CD8-positive, alpha-beta memory T cell (primary cell): ENCODE data around the gene HNRNPD. TPM values are rescaled to one million over a fixed set of nuclear protein-coding genes. Genes with fewer than 3 reads are reported as not detected.

Experiments
- CTCF ChIA-PET: fragments of 350-600 bp; sonication (Branson Sonifier 250); formaldehyde crosslinking; loops from one replicate; lab custom pipeline; 2021; ENCODE audit warnings: antibody characterized with exemption; lab: Charles Lee
- POLR2A ChIA-PET: fragments of 350-600 bp; sonication (Branson Sonifier 250); formaldehyde crosslinking; loops from one replicate; lab custom pipeline; 2021; ENCODE audit warnings: antibody characterized with exemption; lab: Charles Lee
- DNase-seq, 5 donors: peaks; one replicate each; pipeline versions ENCODE4 v3.0.0 to v3.0.0-alpha.2; 2020 to 2022; ENCODE audit warnings: mixed read lengths in 1 of 5
- H3K27ac ChIP-seq: one replicate; pipeline ENCODE4 v1.7.0; 2013; ENCODE audit warnings: low read depth, mild to moderate bottlenecking, low read length, moderate library complexity
- H3K27me3 ChIP-seq: 2 replicates; pipeline ENCODE4 v1.7.0; 2013; ENCODE audit warnings: low read length, mild to moderate bottlenecking; ENCODE audit not compliant: insufficient read depth, poor library complexity, severe bottlenecking
- H3K36me3 ChIP-seq: 2 replicates; pipeline ENCODE4 v1.7.0; 2013; ENCODE audit warnings: mild to moderate bottlenecking, low read length, moderate library complexity; ENCODE audit not compliant: insufficient read depth
- H3K4me1 ChIP-seq: 2 replicates; pipeline ENCODE4 v1.7.0; 2013; ENCODE audit warnings: mild to moderate bottlenecking, low read length, moderate library complexity; ENCODE audit not compliant: insufficient read depth
- H3K4me3 ChIP-seq: 2 replicates; pipeline ENCODE4 v1.7.0; 2013; ENCODE audit warnings: mild to moderate bottlenecking, low read length
- H3K9me3 ChIP-seq: 2 replicates; pipeline ENCODE4 v1.7.0; 2013; ENCODE audit warnings: mild to moderate bottlenecking, low read length
- H3K27ac Mint-ChIP-seq, 8 donors: one replicate each; pipeline ENCODE4 v1.8.0; 2020 to 2021; ENCODE audit warnings: mixed read lengths in 8 of 8, mild to moderate bottlenecking in 6 of 8, inconsistent platforms in 3 of 8, moderate library complexity in 3 of 8
- H3K27me3 Mint-ChIP-seq, 2 donors: one replicate each; pipeline ENCODE4 v1.8.0; 2020 to 2021; ENCODE audit warnings: mixed read lengths in 2 of 2, mild to moderate bottlenecking in 1 of 2, moderate library complexity in 1 of 2
- H3K36me3 Mint-ChIP-seq, 3 donors: one replicate each; pipeline ENCODE4 v1.8.0; 2020 to 2021; ENCODE audit warnings: mixed read lengths in 3 of 3, inconsistent platforms in 1 of 3, mild to moderate bottlenecking in 1 of 3
- H3K4me1 Mint-ChIP-seq, 3 donors: one replicate each; pipeline ENCODE4 v1.8.0; 2020 to 2021; ENCODE audit warnings: mixed read lengths in 3 of 3, inconsistent platforms in 1 of 3, mild to moderate bottlenecking in 1 of 3
- H3K4me3 Mint-ChIP-seq, 7 donors: one replicate each; pipeline ENCODE4 v1.8.0; 2020 to 2021; ENCODE audit warnings: mixed read lengths in 7 of 7, mild to moderate bottlenecking in 6 of 7, moderate library complexity in 4 of 7, inconsistent platforms in 2 of 7
- H3K9me3 Mint-ChIP-seq, 5 donors: one replicate each; pipeline ENCODE4 v1.8.0; 2020 to 2022; ENCODE audit warnings: mixed read lengths in 5 of 5, mild to moderate bottlenecking in 3 of 5, moderate library complexity in 2 of 5, inconsistent platforms in 1 of 5
- polyA plus RNA-seq: library from polyadenylated mRNA; unstranded; fragments of 300-500 nt; fragmentation: Illumina TruSeq; gene quantifications from one replicate; pipeline ENCODE4 v1.2.3, GENCODE V29; 2021
- total RNA-seq, 2 experiments: library from RNA; stranded (reverse); gene quantifications; one replicate each; pipeline ENCODE4 v1.2.3, GENCODE V29; 2021

Gene HNRNPD
- total and polyA plus RNA-seq, 3 experiments from 2014 or later: 271 to 475 (median 452) TPM

DNA sequence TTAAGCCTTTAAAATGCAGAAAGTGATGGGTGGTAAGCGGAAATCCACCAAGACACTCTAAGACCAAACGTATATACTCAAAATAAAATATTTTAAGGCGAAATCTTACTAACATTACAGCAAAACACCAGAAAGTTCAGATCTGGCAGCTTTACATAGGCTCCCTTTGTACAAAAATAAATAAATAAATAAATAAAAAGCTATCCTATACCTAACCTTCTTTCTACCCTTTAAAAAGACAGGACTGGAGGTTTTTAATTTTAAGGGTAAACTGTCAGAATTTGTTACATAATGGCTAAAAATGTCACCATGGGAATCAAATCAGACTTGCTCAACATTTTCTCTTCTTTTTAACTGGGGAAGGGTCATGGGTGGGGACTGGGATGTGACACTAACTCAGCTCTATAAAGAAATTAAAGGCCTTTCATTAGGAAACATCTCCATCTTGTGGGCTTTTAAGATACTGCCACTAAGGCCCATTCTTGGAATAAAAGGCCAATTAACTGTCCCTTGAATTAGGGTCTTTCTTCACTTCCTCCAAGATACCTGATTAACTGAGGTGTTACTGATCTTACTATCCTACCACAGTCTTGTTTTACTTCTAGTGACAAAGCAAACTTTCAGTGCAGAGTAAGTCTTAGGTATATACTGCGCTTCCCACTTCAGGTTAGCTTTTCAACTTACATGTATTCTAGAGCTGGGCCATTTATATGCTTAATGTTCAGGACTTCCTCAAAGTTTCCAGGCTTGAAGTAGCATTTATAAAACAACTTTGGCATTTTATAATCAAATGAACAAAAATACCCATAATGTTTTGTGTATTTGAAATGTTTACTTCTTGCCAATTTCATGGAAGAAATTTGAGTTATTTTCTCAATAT lies 13.3 kb downstream of the HNRNPD start:
- Mint-ChIP-seq H3K4me1 (peaks cover 85 to 98% (median 97%) of the 10 kb centered on the region in 3 donors), H3K27me3 (peaks cover 0 to 1% of the 10 kb centered on the region in 2 donors), H3K9me3 (no peaks in the 10 kb centered on the region), H3K27ac (peak overlapping the region; percentile 28 to 91 (median 50)), H3K4me3 (peak overlapping the region in 2 of 7 donors; percentile 24 to 28), H3K36me3 (peaks cover 3 to 68% (median 13%) of the 10 kb centered on the region in 3 donors)
- H3K4me1 ChIP-seq: peaks cover 95% of the 10 kb centered on the region
- ChIA-PET CTCF (interaction anchor here (0.6 to 3.3 kb wide), 19 partner anchors 9 to 893 kb away, joined by 3 to 17 read pairs (median 3); partner anchors contain the start of gene HNRNPDL), POLR2A (interaction anchor here (0.6 to 1.6 kb wide), 4 partner anchors 13 to 95 kb away, joined by 3 to 11 read pairs (median 4); partner anchors contain the start of genes HNRNPD and HNRNPDL)
- no peaks in the 10 kb centered on the region for H3K27me3 ChIP-seq
- peaks cover 28% of the 10 kb centered on the region for H3K36me3 ChIP-seq
- DNase-seq: peak in 2 of 5 donors; percentile 26 to 27
- H3K27ac ChIP-seq: no peak overlapping the region
- H3K9me3 ChIP-seq: no peaks in the 10 kb centered on the region
- H3K4me3 ChIP-seq: no peak overlapping the region

DNA sequence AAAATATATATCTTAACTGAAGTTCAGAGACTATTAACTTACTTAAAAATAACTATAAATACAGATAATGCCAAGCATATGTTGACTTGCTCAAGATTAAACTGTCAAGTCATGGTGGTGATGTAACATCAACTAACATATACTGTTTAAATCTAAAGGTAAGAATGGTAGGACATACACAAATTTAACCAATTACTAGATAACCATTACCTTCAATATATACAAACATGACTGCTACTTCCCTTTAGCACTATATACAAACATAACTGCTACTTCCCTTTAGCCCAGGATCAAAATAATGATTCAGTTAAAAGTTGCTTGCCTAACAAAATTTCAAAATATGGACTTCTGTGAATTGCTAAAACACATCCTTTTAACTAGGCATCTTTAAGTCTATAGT lies 14.9 kb downstream of the HNRNPD start:
- Mint-ChIP-seq H3K27ac (peak overlapping the region in 5 of 8 donors; percentile 14 to 61 (median 28)), H3K4me3 (peak overlapping the region in 1 of 7 donors; percentile 51), H3K9me3 (no peaks in the 10 kb centered on the region), H3K27me3 (peaks cover 0 to 1% of the 10 kb centered on the region in 2 donors), H3K36me3 (peaks cover 4 to 68% (median 18%) of the 10 kb centered on the region in 3 donors), H3K4me1 (peaks cover 78 to 95% (median 93%) of the 10 kb centered on the region in 3 donors)
- peaks cover 43% of the 10 kb centered on the region for H3K36me3 ChIP-seq
- H3K27ac ChIP-seq: no peak overlapping the region
- ChIA-PET CTCF (interaction anchor here (2.9 to 3.3 kb wide), 2 partner anchors 70 to 73 kb away, joined by 13 to 17 read pairs; partner anchors contain the start of gene HNRNPDL), POLR2A (no interaction called here)
- H3K4me1 ChIP-seq: peaks cover 79% of the 10 kb centered on the region
- no peak overlapping the region for H3K4me3 ChIP-seq
- H3K27me3 ChIP-seq: no peaks in the 10 kb centered on the region
- DNase-seq: no peak
- no peaks in the 10 kb centered on the region for H3K9me3 ChIP-seq

DNA sequence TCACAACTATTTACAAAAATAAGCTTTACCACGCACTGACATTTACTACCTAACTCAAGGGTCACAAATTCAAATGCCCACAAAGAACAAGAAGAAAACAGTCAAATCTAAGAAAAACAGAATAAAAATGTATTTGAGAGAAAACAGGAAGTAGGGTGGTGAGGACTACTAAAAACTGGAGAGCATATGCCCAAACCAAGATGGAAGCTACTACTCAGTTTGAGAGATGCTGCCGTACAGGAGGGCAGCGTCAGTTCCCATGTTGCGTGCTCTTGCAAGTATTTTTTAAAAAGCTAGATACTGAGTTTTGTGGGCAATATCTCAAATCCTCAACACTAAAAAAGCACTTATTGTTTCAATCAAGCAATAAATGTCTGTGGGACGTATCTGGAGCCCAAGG lies 16.2 kb downstream of the HNRNPD start:
- H3K36me3 ChIP-seq: peaks cover 53% of the 10 kb centered on the region
- no peaks in the 10 kb centered on the region for H3K9me3 ChIP-seq
- DNase-seq: no peak
- H3K36me3 Mint-ChIP-seq: peaks cover 8 to 71% (median 23%) of the 10 kb centered on the region in 3 donors
- CTCF ChIA-PET: interaction anchor here (2.2 kb wide), 1 partner anchor 9 kb away, joined by 6 read pairs; no protein-coding TSS in a partner anchor
- peak overlapping the region; percentile 28 to 80 (median 64) for H3K27ac Mint-ChIP-seq
- no peaks in the 10 kb centered on the region for H3K9me3 Mint-ChIP-seq
- H3K27ac ChIP-seq: no peak overlapping the region
- peaks cover 0 to 1% of the 10 kb centered on the region in 2 donors for H3K27me3 Mint-ChIP-seq
- H3K4me1 Mint-ChIP-seq: peaks cover 76 to 95% (median 95%) of the 10 kb centered on the region in 3 donors
- peak overlapping the region in 2 of 7 donors; percentile 32 to 41 for H3K4me3 Mint-ChIP-seq
- POLR2A ChIA-PET: no interaction called here
- no peaks in the 10 kb centered on the region for H3K27me3 ChIP-seq
- H3K4me3 ChIP-seq: no peak overlapping the region
- H3K4me1 ChIP-seq: peaks cover 70% of the 10 kb centered on the region

DNA sequence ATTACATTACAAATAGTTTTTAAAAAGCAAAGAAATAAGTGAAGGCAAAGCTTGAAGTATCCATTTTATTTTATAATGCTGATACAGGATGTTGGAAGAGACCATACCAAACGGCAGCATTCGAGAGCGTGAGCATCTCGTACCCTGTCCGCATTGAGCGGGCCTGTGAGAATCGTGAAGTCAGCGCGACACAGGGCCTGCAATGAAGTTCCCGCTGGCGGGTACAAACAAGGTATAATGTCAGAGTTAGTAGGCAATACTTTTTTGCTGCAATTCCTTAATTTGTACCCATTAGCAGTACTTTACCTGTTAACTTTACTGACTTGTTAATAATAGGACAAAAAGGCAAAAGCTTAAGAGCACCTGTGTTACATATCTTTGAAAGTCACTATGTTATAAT lies 19.0 kb downstream of the HNRNPD start:
- peaks cover 8 to 81% (median 26%) of the 10 kb centered on the region in 3 donors for H3K36me3 Mint-ChIP-seq
- H3K36me3 ChIP-seq: peaks cover 53% of the 10 kb centered on the region
- POLR2A ChIA-PET: interaction anchor here (0.5 to 0.8 kb wide), 2 partner anchors 19 to 837 kb away, joined by 3 to 4 read pairs; partner anchors contain the start of gene HNRNPD
- H3K9me3 ChIP-seq: no peaks in the 10 kb centered on the region
- DNase-seq: no peak
- H3K9me3 Mint-ChIP-seq: no peaks in the 10 kb centered on the region
- no peaks in the 10 kb centered on the region for H3K27me3 ChIP-seq
- no peak overlapping the region for H3K27ac ChIP-seq
- no peak overlapping the region for H3K27ac Mint-ChIP-seq
- no peak overlapping the region for H3K4me3 ChIP-seq
- CTCF ChIA-PET: interaction anchor here (1.0 to 1.9 kb wide), 4 partner anchors 12 to 75 kb away, joined by 3 to 9 read pairs (median 4); no protein-coding TSS in a partner anchor
- peaks cover 0 to 1% of the 10 kb centered on the region in 2 donors for H3K27me3 Mint-ChIP-seq
- H3K4me1 Mint-ChIP-seq: peaks cover 57 to 81% (median 75%) of the 10 kb centered on the region in 3 donors
- no peak overlapping the region for H3K4me3 Mint-ChIP-seq
- peaks cover 41% of the 10 kb centered on the region for H3K4me1 ChIP-seq

DNA sequence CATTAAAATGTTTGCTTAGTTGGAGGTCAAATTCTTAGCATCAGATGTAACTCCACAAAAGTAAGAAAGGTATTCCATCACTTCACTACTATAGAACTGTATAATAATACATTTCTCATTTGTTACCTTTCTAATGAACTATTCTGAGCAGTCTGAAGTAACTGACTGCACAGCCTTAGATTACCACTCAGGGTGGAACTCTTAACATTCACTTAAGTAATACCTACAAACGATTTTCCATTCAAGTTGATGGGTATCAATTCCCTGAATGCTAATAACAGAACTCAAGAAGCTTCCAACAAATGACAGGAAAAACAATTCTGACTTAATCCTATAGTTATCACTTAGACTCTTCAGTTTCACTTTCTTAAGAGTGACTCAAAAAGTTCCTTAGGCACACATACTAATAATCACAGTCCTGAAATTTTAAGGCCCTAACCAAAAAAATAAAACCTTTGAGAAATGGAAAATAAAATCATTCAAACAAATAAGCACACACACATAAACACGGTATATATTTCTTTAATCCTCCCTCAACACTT lies 20.9 kb downstream of the HNRNPD start:
- peaks cover 23% of the 10 kb centered on the region for H3K4me1 ChIP-seq
- H3K36me3 Mint-ChIP-seq: peaks cover 8 to 81% (median 25%) of the 10 kb centered on the region in 3 donors
- peaks cover 48% of the 10 kb centered on the region for H3K36me3 ChIP-seq
- H3K9me3 Mint-ChIP-seq: no peaks in the 10 kb centered on the region
- H3K4me3 Mint-ChIP-seq: peak overlapping the region in 1 of 7 donors; percentile 32
- CTCF ChIA-PET: interaction anchor here (0.8 kb wide), 1 partner anchor 76 kb away, joined by 4 read pairs; no protein-coding TSS in a partner anchor
- H3K9me3 ChIP-seq: no peaks in the 10 kb centered on the region
- peak overlapping the region in 7 of 8 donors; percentile 26 to 86 (median 66) for H3K27ac Mint-ChIP-seq
- H3K4me3 ChIP-seq: no peak overlapping the region
- H3K27ac ChIP-seq: no peak overlapping the region
- DNase-seq: no peak
- H3K27me3 Mint-ChIP-seq: no peaks in the 10 kb centered on the region
- POLR2A ChIA-PET: no interaction called here
- peaks cover 48 to 78% (median 69%) of the 10 kb centered on the region in 3 donors for H3K4me1 Mint-ChIP-seq
- no peaks in the 10 kb centered on the region for H3K27me3 ChIP-seq

DNA sequence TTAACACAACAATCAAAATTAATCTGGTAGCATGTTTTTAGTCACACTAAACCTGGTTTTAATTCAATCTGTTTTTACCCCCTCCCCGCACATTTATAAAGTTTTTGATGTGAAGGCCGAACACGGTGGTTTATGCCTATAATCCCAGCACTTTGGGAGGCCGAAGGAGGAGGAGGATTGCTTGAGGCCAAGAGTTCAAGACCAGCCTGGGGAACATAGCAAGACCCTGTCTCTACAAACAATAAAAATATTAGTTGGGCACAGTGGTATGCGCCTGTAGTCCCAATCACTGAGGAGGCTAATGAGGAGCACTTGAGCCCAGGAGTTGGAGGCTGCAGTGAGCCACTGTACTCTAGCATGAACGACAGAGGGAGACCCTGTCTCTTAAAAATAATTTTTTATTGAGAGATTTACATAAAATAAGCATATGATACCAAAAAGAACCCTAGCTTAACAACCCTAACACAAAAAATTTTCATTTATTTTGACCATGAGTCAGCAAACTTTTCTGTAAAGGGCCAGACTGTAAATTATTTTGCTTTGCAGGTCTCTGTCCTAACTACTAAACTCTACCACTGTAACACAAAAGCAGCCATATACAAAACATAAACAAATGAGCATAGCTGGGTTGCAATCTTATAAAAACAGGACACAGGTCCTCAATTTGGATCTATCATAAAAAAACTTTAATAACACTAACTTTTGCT lies 21.5 kb downstream of the HNRNPD start:
- CTCF ChIA-PET: interaction anchor here (0.8 kb wide), 1 partner anchor 77 kb away, joined by 4 read pairs; no protein-coding TSS in a partner anchor
- POLR2A ChIA-PET: no interaction called here
- Mint-ChIP-seq H3K4me3 (no peak overlapping the region), H3K27ac (peak overlapping the region in 7 of 8 donors; percentile 36 to 86 (median 66)), H3K4me1 (peaks cover 42 to 72% (median 63%) of the 10 kb centered on the region in 3 donors), H3K9me3 (no peaks in the 10 kb centered on the region), H3K27me3 (no peaks in the 10 kb centered on the region), H3K36me3 (peaks cover 8 to 75% (median 25%) of the 10 kb centered on the region in 3 donors)
- no peaks in the 10 kb centered on the region for H3K9me3 ChIP-seq
- H3K36me3 ChIP-seq: peaks cover 42% of the 10 kb centered on the region
- DNase-seq: no peak
- peaks cover 17% of the 10 kb centered on the region for H3K4me1 ChIP-seq
- H3K27ac ChIP-seq: no peak overlapping the region
- no peak overlapping the region for H3K4me3 ChIP-seq
- no peaks in the 10 kb centered on the region for H3K27me3 ChIP-seq

DNA sequence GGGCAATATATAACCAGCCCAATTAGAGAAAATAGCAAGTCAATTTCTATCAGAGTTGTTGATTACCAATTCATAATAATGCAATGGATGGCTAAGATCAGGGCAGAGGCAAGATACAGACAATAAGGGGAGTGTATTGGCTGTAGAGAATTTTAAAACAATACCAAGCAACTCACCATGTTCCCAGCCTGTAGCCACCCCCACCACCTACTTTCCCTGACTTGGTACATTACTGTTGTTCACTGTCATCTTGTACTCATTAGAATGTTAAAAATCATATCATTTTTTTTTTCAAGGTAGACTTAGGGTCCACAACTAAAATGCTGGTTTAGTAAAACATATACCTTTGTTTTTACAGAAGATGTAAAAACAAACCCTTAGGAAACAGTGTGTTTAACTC lies 27.7 kb downstream of the HNRNPD start:
- H3K9me3 ChIP-seq: no peaks in the 10 kb centered on the region
- CTCF ChIA-PET: interaction anchor here (1.8 kb wide), 1 partner anchor 83 kb away, joined by 5 read pairs; no protein-coding TSS in a partner anchor
- H3K36me3 ChIP-seq: no peaks in the 10 kb centered on the region
- H3K27ac ChIP-seq: no peak overlapping the region
- H3K27me3 Mint-ChIP-seq: no peaks in the 10 kb centered on the region
- DNase-seq: no peak
- H3K4me3 Mint-ChIP-seq: no peak overlapping the region
- no peak overlapping the region for H3K4me3 ChIP-seq
- POLR2A ChIA-PET: no interaction called here
- H3K36me3 Mint-ChIP-seq: peaks cover 0 to 30% (median 7%) of the 10 kb centered on the region in 3 donors
- no peaks in the 10 kb centered on the region for H3K4me1 ChIP-seq
- H3K27ac Mint-ChIP-seq: peak overlapping the region in 2 of 8 donors; percentile 32 to 50
- peaks cover 20 to 22% (median 20%) of the 10 kb centered on the region in 3 donors for H3K4me1 Mint-ChIP-seq
- no peaks in the 10 kb centered on the region for H3K9me3 Mint-ChIP-seq
- H3K27me3 ChIP-seq: no peaks in the 10 kb centered on the region
